ENCODE data around the gene WDR64.

- TF ChIP-seq, protein P1, sequence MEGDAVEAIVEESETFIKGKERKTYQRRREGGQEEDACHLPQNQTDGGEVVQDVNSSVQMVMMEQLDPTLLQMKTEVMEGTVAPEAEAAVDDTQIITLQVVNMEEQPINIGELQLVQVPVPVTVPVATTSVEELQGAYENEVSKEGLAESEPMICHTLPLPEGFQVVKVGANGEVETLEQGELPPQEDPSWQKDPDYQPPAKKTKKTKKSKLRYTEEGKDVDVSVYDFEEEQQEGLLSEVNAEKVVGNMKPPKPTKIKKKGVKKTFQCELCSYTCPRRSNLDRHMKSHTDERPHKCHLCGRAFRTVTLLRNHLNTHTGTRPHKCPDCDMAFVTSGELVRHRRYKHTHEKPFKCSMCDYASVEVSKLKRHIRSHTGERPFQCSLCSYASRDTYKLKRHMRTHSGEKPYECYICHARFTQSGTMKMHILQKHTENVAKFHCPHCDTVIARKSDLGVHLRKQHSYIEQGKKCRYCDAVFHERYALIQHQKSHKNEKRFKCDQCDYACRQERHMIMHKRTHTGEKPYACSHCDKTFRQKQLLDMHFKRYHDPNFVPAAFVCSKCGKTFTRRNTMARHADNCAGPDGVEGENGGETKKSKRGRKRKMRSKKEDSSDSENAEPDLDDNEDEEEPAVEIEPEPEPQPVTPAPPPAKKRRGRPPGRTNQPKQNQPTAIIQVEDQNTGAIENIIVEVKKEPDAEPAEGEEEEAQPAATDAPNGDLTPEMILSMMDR (IDR thresholded peaks at IDR 0.05; ENCODE audit: low read length): no peak
- no peak for TF ChIP-seq EZH2 (IDR thresholded peaks at IDR 0.05; ENCODE audit: borderline replicate concordance, low read length)
Measured at GRCh38 chr1:241638909-241639622, 13.0 kb upstream of the WDR64 start.
